VCaP (cell line): ENCODE measurements around the gene CHST11.

Experiments
- H3K27ac ChIP-seq: fragments of 450-650 bp; 2 replicates; pipeline ENCODE4 v1.5.1; 2017
- CTCF ChIP-seq: fragments of 450-650 bp; conservative IDR thresholded peaks from 2 replicates; pipeline ENCODE4 v1.5.1; 2017; ENCODE audit warnings: mild to moderate bottlenecking, moderate library complexity

The CHST11 gene

GRCh38 chr12:104421343-104421742 is 35.4 kb upstream of the CHST11 start:
- no peak overlapping the region for H3K27ac ChIP-seq
- no peak for TF ChIP-seq CTCF

- no peak overlapping the region for H3K27ac ChIP-seq
- TF ChIP-seq CTCF = no peak
These were observed 34.3 kb upstream of the CHST11 start for GRCh38 chr12:104422441-104422840.

- H3K27ac ChIP-seq = no peak overlapping the region
- no peak for TF ChIP-seq CTCF
These were observed 33.5 kb upstream of the CHST11 start for GRCh38 chr12:104423273-104423672.

- no peak overlapping the region for H3K27ac ChIP-seq
- TF ChIP-seq CTCF = no peak
These were observed 32.9 kb upstream of the CHST11 start for GRCh38 chr12:104423809-104424208.

GRCh38 chr12:104424955-104425354 is 31.8 kb upstream of the CHST11 start:
- TF ChIP-seq CTCF = no peak
- H3K27ac ChIP-seq = no peak overlapping the region

- H3K27ac ChIP-seq = no peak overlapping the region
- TF ChIP-seq CTCF = no peak
These were observed 31.1 kb upstream of the CHST11 start for GRCh38 chr12:104425614-104426013.

- no peak for TF ChIP-seq CTCF
- H3K27ac ChIP-seq = no peak overlapping the region
These were observed 29.7 kb upstream of the CHST11 start for GRCh38 chr12:104426926-104427546.

GRCh38 chr12:104427547-104427938 is 29.2 kb upstream of the CHST11 start:
- no peak for TF ChIP-seq CTCF
- no peak overlapping the region for H3K27ac ChIP-seq
